HEK293 (cell line): ENCODE data around the gene RBBP8NL.

ENCODE experiments used
- CTCF ChIA-PET: fragments of 350-600 bp; formaldehyde crosslinking; extraction: SDS; loops from one replicate; lab custom pipeline; 2021; ENCODE audit warnings: antibody characterized with exemption; lab: Yijun Ruan, JAX
- POLR2A ChIA-PET: fragments of 300-600 bp; formaldehyde crosslinking; extraction: SDS; loops from one replicate; lab custom pipeline; 2020; ENCODE audit warnings: antibody characterized with exemption, inconsistent platforms; lab: Yijun Ruan, JAX
- H3K27ac ChIP-seq: fragments of 200-500 bp; sonication (Bioruptor generic); 2 replicates; pipeline ENCODE4 v1.5.1; 2014; ENCODE audit warnings: low read depth, low read length, control low read depth, inconsistent platforms; ENCODE audit errors: extremely low read depth
- H3K36me3 ChIP-seq, 2 experiments: fragments of 200-500 bp in 1 of 2; sonication (Bioruptor generic) in 1 of 2; 1 replicate in 1 of 2; 2 replicates in 1 of 2; pipeline ENCODE4 v1.5.1; 2014 to 2017; ENCODE audit warnings: inconsistent platforms in 2 of 2, low read length in 2 of 2; ENCODE audit not compliant: control insufficient read depth in 2 of 2, insufficient read depth in 1 of 2
- H3K4me1 ChIP-seq: fragments of 200-500 bp; sonication (Bioruptor generic); 2 replicates; pipeline ENCODE4 v1.5.1; 2014; ENCODE audit warnings: mild to moderate bottlenecking, low read length, inconsistent platforms; ENCODE audit not compliant: control insufficient read depth, insufficient read depth
- H3K4me3 ChIP-seq: 2 replicates; pipeline ENCODE4 v1.5.1; 2011; ENCODE audit warnings: low read depth, mild to moderate bottlenecking, control low read depth, low read length, moderate library complexity
- H3K9me3 ChIP-seq: fragments of 200-500 bp; sonication (Bioruptor generic); 2 replicates; pipeline ENCODE4 v1.5.1; 2014; ENCODE audit warnings: low read depth, low read length, inconsistent platforms; ENCODE audit not compliant: control insufficient read depth, insufficient read depth
- KLF10 ChIP-seq: fragments of 450-650 bp; IDR thresholded peaks from 2 replicates; pipeline ENCODE4 v1.5.1; 2018; ENCODE audit warnings: missing biosample characterization, mild to moderate bottlenecking, missing genetic modification characterization
- KLF7 ChIP-seq: fragments of 450-650 bp; formaldehyde crosslinking; IDR thresholded peaks from 2 replicates; pipeline ENCODE4 v1.5.1; 2016; ENCODE audit warnings: missing biosample characterization, missing genetic modification characterization, borderline replicate concordance
- KLF8 ChIP-seq: fragments of 450-650 bp; formaldehyde crosslinking; IDR thresholded peaks from 2 replicates; pipeline ENCODE4 v1.5.1; 2016; ENCODE audit warnings: missing biosample characterization, missing genetic modification characterization
- TCF7L2 ChIP-seq: IDR thresholded peaks from 2 replicates; pipeline ENCODE4 v1.6.1; 2011; ENCODE audit warnings: low read depth, mild to moderate bottlenecking, inconsistent platforms, low read length, moderate library complexity, borderline replicate concordance
- WT1 ChIP-seq: fragments of 450-650 bp; formaldehyde crosslinking; IDR thresholded peaks from 2 replicates; pipeline ENCODE4 v1.5.1; 2016; ENCODE audit warnings: missing biosample characterization, missing genetic modification characterization
- ZFHX2 ChIP-seq: fragments of 450-650 bp; formaldehyde crosslinking; conservative IDR thresholded peaks from 2 replicates; pipeline ENCODE4 v1.5.1; 2016; ENCODE audit warnings: missing biosample characterization, missing genetic modification characterization
- ZFP37 ChIP-seq: fragments of 450-650 bp; formaldehyde crosslinking; IDR thresholded peaks from 2 replicates; pipeline ENCODE4 v1.5.1; 2016; ENCODE audit warnings: missing biosample characterization, missing genetic modification characterization
- ZNF184 ChIP-seq: fragments of 450-650 bp; IDR thresholded peaks from 2 replicates; pipeline ENCODE4 v1.5.1; 2018; ENCODE audit warnings: missing biosample characterization, mild to moderate bottlenecking, missing genetic modification characterization
- ZNF214 ChIP-seq: fragments of 450-650 bp; formaldehyde crosslinking; IDR thresholded peaks from 2 replicates; pipeline ENCODE4 v1.5.1; 2017; ENCODE audit warnings: missing biosample characterization, mild to moderate bottlenecking, missing genetic modification characterization, borderline replicate concordance
- ZNF223 ChIP-seq: fragments of 450-650 bp; formaldehyde crosslinking; IDR thresholded peaks from 2 replicates; pipeline ENCODE4 v1.5.1; 2016; ENCODE audit warnings: missing biosample characterization, missing genetic modification characterization
- ZNF23 ChIP-seq: fragments of 450-650 bp; formaldehyde crosslinking; IDR thresholded peaks from 2 replicates; pipeline ENCODE4 v1.5.1; 2016; ENCODE audit warnings: missing biosample characterization, missing genetic modification characterization, borderline replicate concordance
- ZNF280C ChIP-seq: fragments of 450-650 bp; formaldehyde crosslinking; IDR thresholded peaks from 2 replicates; pipeline ENCODE4 v1.5.1; 2016; ENCODE audit warnings: missing biosample characterization, missing genetic modification characterization
- ZNF341 ChIP-seq: fragments of 450-650 bp; formaldehyde crosslinking; IDR thresholded peaks from 2 replicates; pipeline ENCODE4; 2016; ENCODE audit warnings: low read depth, missing biosample characterization, missing genetic modification characterization
- ZNF366 ChIP-seq: fragments of 450-650 bp; formaldehyde crosslinking; conservative IDR thresholded peaks from 2 replicates; pipeline ENCODE4 v1.5.1; 2016; ENCODE audit warnings: missing biosample characterization, missing genetic modification characterization
- ZNF398 ChIP-seq: fragments of 450-650 bp; formaldehyde crosslinking; IDR thresholded peaks from 2 replicates; pipeline ENCODE4 v1.5.1; 2017; ENCODE audit warnings: missing biosample characterization, missing genetic modification characterization
- ZNF488 ChIP-seq: fragments of 450-650 bp; formaldehyde crosslinking; IDR thresholded peaks from 2 replicates; pipeline ENCODE4 v1.5.1; 2016; ENCODE audit warnings: missing biosample characterization, missing genetic modification characterization
- ZNF530 ChIP-seq: fragments of 450-650 bp; formaldehyde crosslinking; IDR thresholded peaks from 2 replicates; pipeline ENCODE4 v1.5.1; 2016; ENCODE audit warnings: low read depth, missing biosample characterization, missing genetic modification characterization
- ZNF544 ChIP-seq: fragments of 450-650 bp; formaldehyde crosslinking; IDR thresholded peaks from 2 replicates; pipeline ENCODE4 v1.5.0; 2017; ENCODE audit warnings: missing biosample characterization, missing genetic modification characterization
- ZNF610 ChIP-seq: fragments of 450-650 bp; formaldehyde crosslinking; IDR thresholded peaks from 2 replicates; pipeline ENCODE4 v1.5.1; 2016; ENCODE audit warnings: missing biosample characterization, missing genetic modification characterization, borderline replicate concordance
- ZNF624 ChIP-seq: fragments of 450-650 bp; formaldehyde crosslinking; IDR thresholded peaks from 2 replicates; pipeline ENCODE4 v1.5.1; 2017; ENCODE audit warnings: missing biosample characterization, missing genetic modification characterization
- ZNF704 ChIP-seq: fragments of 450-650 bp; formaldehyde crosslinking; IDR thresholded peaks from 2 replicates; pipeline ENCODE4 v1.5.1; 2016; ENCODE audit warnings: missing biosample characterization, missing genetic modification characterization
- ZNF776 ChIP-seq: fragments of 450-650 bp; formaldehyde crosslinking; IDR thresholded peaks from 2 replicates; pipeline ENCODE4 v1.5.0; 2017; ENCODE audit warnings: missing biosample characterization, missing genetic modification characterization, borderline replicate concordance

Gene RBBP8NL

GRCh38 chr20:62394248-62395245, 32.8 kb downstream of the RBBP8NL start:
- H3K9me3 ChIP-seq = no peaks in the 10 kb centered on the region
- no peaks in the 10 kb centered on the region for H3K4me1 ChIP-seq
- ChIA-PET POLR2A (interaction anchor here (1.2 kb wide), 1 partner anchor 8 kb away, joined by 8 read pairs; the partner anchor contains the start of gene RPS21), CTCF (interaction anchor here (0.7 to 2.1 kb wide), 2 partner anchors 15 to 96 kb away, joined by 3 to 5 read pairs; no protein-coding TSS in a partner anchor)
- TF ChIP-seq ZNF184 (tag by site-specific recombination) (no peak), ZNF624 (tag by site-specific recombination) (no peak), ZFP37 (tag by site-specific recombination) (no peak), ZNF610 (tag by site-specific recombination) (no peak), KLF8 (tag by site-specific recombination) (no peak), ZNF776 (tag by site-specific recombination) (no peak), ZNF488 (tag by site-specific recombination) (no peak), ZNF704 (tag by site-specific recombination) (no peak)
- peaks cover 0 to 58% of the 10 kb centered on the region in 2 experiments; a peak in 2 of 3 replicates for H3K36me3 ChIP-seq
- H3K27ac ChIP-seq = no peak overlapping the region
- no peak overlapping the region for H3K4me3 ChIP-seq

GRCh38 chr20:62393830-62394229, 33.5 kb downstream of the RBBP8NL start:
- Histone ChIP-seq H3K4me1 (no peaks in the 10 kb centered on the region), H3K36me3 (peaks cover 0 to 65% of the 10 kb centered on the region in 2 experiments; a peak in 2 of 3 replicates), H3K4me3 (no peak overlapping the region), H3K27ac (no peak overlapping the region), H3K9me3 (no peaks in the 10 kb centered on the region)
- CTCF ChIA-PET = interaction anchor here (0.7 to 2.1 kb wide), 2 partner anchors 16 to 95 kb away, joined by 3 to 5 read pairs; no protein-coding TSS in a partner anchor
- POLR2A ChIA-PET = no interaction called here
- no peak for TF ChIP-seq ZNF544
- no peak for TF ChIP-seq ZNF341 (tag by site-specific recombination)
- no peak for TF ChIP-seq ZNF280C (tag by site-specific recombination)
- TF ChIP-seq ZNF530 (tag by site-specific recombination) = no peak
- no peak for TF ChIP-seq ZNF23
- no peak for TF ChIP-seq TCF7L2
- no peak for TF ChIP-seq ZNF398 (tag by site-specific recombination)
- TF ChIP-seq ZNF704 (tag by site-specific recombination) = no peak
- TF ChIP-seq ZFP37 (tag by site-specific recombination) = no peak
- TF ChIP-seq ZNF214 (tag by site-specific recombination) = no peak
- TF ChIP-seq ZNF223 = no peak
- TF ChIP-seq ZNF366 = no peak
- no peak for TF ChIP-seq ZFHX2 (tag by site-specific recombination)
- TF ChIP-seq WT1 (tag by site-specific recombination) = no peak
- no peak for TF ChIP-seq KLF10 (tag by site-specific recombination)
- no peak for TF ChIP-seq KLF7 (tag by site-specific recombination)
- TF ChIP-seq, all 188 proteins: peak for 0
